Fibroblast of lung (primary cell): ENCODE results near the gene TTLL7. TPM values are rescaled to one million over a fixed set of nuclear protein-coding genes. Genes with fewer than 3 reads are reported as not detected.

Source experiments
- DNase-seq, 2 donors: peaks; one replicate each; pipeline versions ENCODE4 v3.0.0 to v3.0.0-alpha.2; 2010; ENCODE audit warnings: low read depth in 2 of 2
- H2AFZ ChIP-seq: 2 replicates; pipeline ENCODE4 v1.5.1; 2012; ENCODE audit warnings: low read length, control low read depth, inconsistent platforms
- H3K27ac ChIP-seq: 2 replicates; pipeline ENCODE4 v1.5.1; 2011; ENCODE audit warnings: low read length, control low read depth; ENCODE audit not compliant: insufficient read depth
- H3K27me3 ChIP-seq: 2 replicates; pipeline ENCODE4 v1.5.1; 2011; ENCODE audit warnings: mild to moderate bottlenecking, low read length; ENCODE audit not compliant: control insufficient read depth, insufficient read depth
- H3K36me3 ChIP-seq: 2 replicates; pipeline ENCODE4 v1.5.1; 2011; ENCODE audit warnings: low read length; ENCODE audit not compliant: control insufficient read depth, insufficient read depth
- H3K4me1 ChIP-seq: 2 replicates; pipeline ENCODE4 v1.5.1; 2011; ENCODE audit warnings: low read length; ENCODE audit not compliant: control insufficient read depth, insufficient read depth; ENCODE audit errors: extremely low read depth
- H3K4me2 ChIP-seq: 2 replicates; pipeline ENCODE4 v1.5.1; 2011; ENCODE audit warnings: low read length, control low read depth; ENCODE audit not compliant: insufficient read depth; ENCODE audit errors: extremely low read depth
- H3K4me3 ChIP-seq, 4 experiments: fragments of 200-600 bp in 1 of 4; sonication (generic) in 1 of 4; replicated peaks in 1 of 4; 2 replicates each; pipeline ENCODE4 v1.5.1; 2011 to 2016; ENCODE audit warnings: low read length in 4 of 4, low read depth in 3 of 4, mild to moderate bottlenecking in 3 of 4, control low read depth in 2 of 4, inconsistent platforms in 1 of 4, mixed read lengths in 1 of 4; ENCODE audit not compliant: insufficient read depth in 1 of 4; ENCODE audit errors: control extremely low read depth in 1 of 4
- H3K79me2 ChIP-seq: 2 replicates; pipeline ENCODE4 v1.5.1; 2012; ENCODE audit warnings: mild to moderate bottlenecking, low read length, inconsistent platforms; ENCODE audit not compliant: control insufficient read depth, insufficient read depth
- H3K9ac ChIP-seq: 2 replicates; pipeline ENCODE4 v1.5.1; 2011; ENCODE audit warnings: mild to moderate bottlenecking, low read length, control low read depth; ENCODE audit not compliant: insufficient read depth
- H3K9me3 ChIP-seq: 2 replicates; pipeline ENCODE4 v1.5.1; 2012; ENCODE audit warnings: low read depth, low read length; ENCODE audit not compliant: control insufficient read depth, insufficient read depth
- H4K20me1 ChIP-seq: 2 replicates; pipeline ENCODE4 v1.5.1; 2011; ENCODE audit warnings: low read length; ENCODE audit not compliant: control insufficient read depth, insufficient read depth; ENCODE audit errors: extremely low read depth
- EZH2 ChIP-seq: IDR thresholded peaks from 2 replicates; pipeline ENCODE4 v1.5.1; 2012; ENCODE audit warnings: low read length, control low read depth, mild to moderate bottlenecking; ENCODE audit errors: missing control alignments
- polyA plus RNA-seq, 2 donors: library from polyadenylated mRNA; depleted of rRNA in 1 of 2; stranded (reverse) in 1 of 2; unstranded in 1 of 2; fragments of >200 nt; gene quantifications; 2 replicates each; pipeline ENCODE4 v1.2.1, GENCODE V29; 2011 to 2012; ENCODE audit warnings: missing spikeins in 1 of 2
- total RNA-seq: library from RNA; depleted of rRNA; stranded (reverse); fragments of >200 nt; gene quantifications from 2 replicates; pipeline ENCODE4 v1.2.1, GENCODE V29; 2014
- TF ChIP-seq, protein P1 (sequence below), 2 donors: IDR thresholded peaks in 1 of 2; conservative IDR thresholded peaks in 1 of 2; 1 replicate in 1 of 2; 2 replicates in 1 of 2; pipeline ENCODE4 v1.5.1; 2011 to 2012; ENCODE audit warnings: low read length in 2 of 2, control low read depth in 1 of 2, inconsistent platforms in 1 of 2, low read depth in 1 of 2, mild to moderate bottlenecking in 1 of 2

Gene TTLL7
- total and polyA plus RNA-seq, 2 donors (not counting 1 experiment from before 2014, with no cell fraction given), result 14.4 to 19.8 TPM

DNA sequence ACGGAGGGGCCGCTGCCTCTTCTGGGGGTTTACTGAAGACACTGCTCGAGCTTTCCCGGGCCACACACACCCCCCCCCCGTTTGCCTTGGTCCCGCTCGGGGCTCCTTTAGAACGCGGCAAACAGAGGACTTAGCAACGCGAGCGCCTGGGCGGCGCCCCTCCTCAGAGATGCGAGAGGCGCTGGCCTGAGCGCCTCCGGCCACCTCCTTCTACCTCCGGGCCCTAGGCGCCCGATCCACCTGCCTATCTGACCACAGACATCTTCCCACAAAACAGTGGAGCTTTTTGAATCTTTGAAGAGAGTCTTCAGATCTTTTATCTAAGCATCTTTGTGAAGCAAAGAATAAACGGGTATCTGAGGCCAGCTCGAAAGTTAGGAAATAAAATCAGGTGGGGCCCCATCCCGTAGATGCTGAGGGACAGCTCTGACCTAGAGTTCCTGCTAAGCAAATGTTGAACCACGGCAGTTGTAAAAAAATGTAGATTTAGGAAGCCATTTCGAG, 436 bp upstream of the TTLL7 start:
- DNase-seq, result peak; percentile 75 to 76
- Histone ChIP-seq H3K79me2 (peaks cover 8% of the 10 kb centered on the region), H3K9ac (peak overlapping the region; percentile 97), H4K20me1 (no peaks in the 10 kb centered on the region), H3K36me3 (no peaks in the 10 kb centered on the region), H3K9me3 (no peaks in the 10 kb centered on the region), H3K27me3 (no peaks in the 10 kb centered on the region), H3K4me2 (peak overlapping the region; percentile 83), H3K4me1 (no peaks in the 10 kb centered on the region), H2AFZ (peak overlapping the region; percentile 84), H3K27ac (peak overlapping the region; percentile 96), H3K4me3 (peak overlapping the region; percentile 68 to 81 (median 76))
- no peak for TF ChIP-seq EZH2
- TF ChIP-seq, protein P1, sequence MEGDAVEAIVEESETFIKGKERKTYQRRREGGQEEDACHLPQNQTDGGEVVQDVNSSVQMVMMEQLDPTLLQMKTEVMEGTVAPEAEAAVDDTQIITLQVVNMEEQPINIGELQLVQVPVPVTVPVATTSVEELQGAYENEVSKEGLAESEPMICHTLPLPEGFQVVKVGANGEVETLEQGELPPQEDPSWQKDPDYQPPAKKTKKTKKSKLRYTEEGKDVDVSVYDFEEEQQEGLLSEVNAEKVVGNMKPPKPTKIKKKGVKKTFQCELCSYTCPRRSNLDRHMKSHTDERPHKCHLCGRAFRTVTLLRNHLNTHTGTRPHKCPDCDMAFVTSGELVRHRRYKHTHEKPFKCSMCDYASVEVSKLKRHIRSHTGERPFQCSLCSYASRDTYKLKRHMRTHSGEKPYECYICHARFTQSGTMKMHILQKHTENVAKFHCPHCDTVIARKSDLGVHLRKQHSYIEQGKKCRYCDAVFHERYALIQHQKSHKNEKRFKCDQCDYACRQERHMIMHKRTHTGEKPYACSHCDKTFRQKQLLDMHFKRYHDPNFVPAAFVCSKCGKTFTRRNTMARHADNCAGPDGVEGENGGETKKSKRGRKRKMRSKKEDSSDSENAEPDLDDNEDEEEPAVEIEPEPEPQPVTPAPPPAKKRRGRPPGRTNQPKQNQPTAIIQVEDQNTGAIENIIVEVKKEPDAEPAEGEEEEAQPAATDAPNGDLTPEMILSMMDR (conservative IDR thresholded peaks at IDR 0.05 in 1 of 2, IDR thresholded peaks at IDR 0.05 in 1 of 2; ENCODE audit: low read depth in 1 of 2, low read length in 2 of 2), result no peak

DNA sequence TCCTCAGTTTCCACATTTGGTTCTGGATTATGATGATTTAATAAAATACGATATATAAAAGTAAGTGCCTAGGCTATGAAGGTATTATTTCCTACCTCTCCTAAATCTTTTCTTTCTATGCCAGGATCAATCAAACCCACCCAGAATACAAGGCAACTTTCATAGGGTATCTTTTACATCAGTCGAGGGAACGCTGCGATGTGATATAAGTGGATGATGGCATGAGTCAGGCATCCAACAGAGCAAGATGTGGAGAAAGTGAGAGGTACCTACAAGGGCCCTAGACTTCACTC, 781 bp downstream of the TTLL7 start:
- Histone ChIP-seq H3K4me2 (peak overlapping the region; percentile 64), H4K20me1 (no peaks in the 10 kb centered on the region), H3K9me3 (no peaks in the 10 kb centered on the region), H2AFZ (peak overlapping the region; percentile 84), H3K36me3 (no peaks in the 10 kb centered on the region), H3K27ac (no peak overlapping the region), H3K4me3 (peak overlapping the region; percentile 68 to 81 (median 76)), H3K4me1 (no peaks in the 10 kb centered on the region), H3K79me2 (peaks cover 13% of the 10 kb centered on the region), H3K9ac (no peak overlapping the region), H3K27me3 (no peaks in the 10 kb centered on the region)
- no peak for TF ChIP-seq EZH2
- TF ChIP-seq, protein P1 (conservative IDR thresholded peaks at IDR 0.05 in 1 of 2, IDR thresholded peaks at IDR 0.05 in 1 of 2; ENCODE audit: low read depth in 1 of 2, low read length in 2 of 2), result no peak
- peak; percentile 9 to 50 for DNase-seq

DNA sequence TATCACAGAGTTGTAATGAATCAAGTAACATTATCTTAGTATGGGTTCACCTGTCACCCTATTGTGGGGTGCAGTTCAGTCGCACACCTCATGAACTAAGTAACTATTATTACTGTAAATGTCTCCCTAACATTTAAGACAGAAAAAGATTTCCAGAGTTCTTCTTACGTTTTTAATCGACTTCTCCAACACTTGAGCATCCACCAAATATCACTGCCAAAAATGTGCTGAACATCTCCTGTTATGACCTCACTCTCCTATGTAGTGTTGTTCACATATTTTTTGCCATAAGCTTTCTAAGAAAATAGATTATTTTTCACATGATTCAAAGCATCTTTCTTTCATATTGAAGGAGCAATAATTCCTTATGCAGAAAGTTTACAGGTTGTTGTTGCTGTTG, 1.3 kb downstream of the TTLL7 start:
- peaks cover 13% of the 10 kb centered on the region for H3K79me2 ChIP-seq
- no peak overlapping the region for H3K27ac ChIP-seq
- H4K20me1 ChIP-seq, result no peaks in the 10 kb centered on the region
- H3K9me3 ChIP-seq, result no peaks in the 10 kb centered on the region
- H3K27me3 ChIP-seq, result no peaks in the 10 kb centered on the region
- H3K4me1 ChIP-seq, result no peaks in the 10 kb centered on the region
- peak overlapping the region in 2 of 4 experiments; percentile 12 to 78 for H3K4me3 ChIP-seq
- H3K4me2 ChIP-seq, result peak overlapping the region; percentile 64
- DNase-seq, result no peak
- no peaks in the 10 kb centered on the region for H3K36me3 ChIP-seq
- TF ChIP-seq, protein P1 (conservative IDR thresholded peaks at IDR 0.05 in 1 of 2, IDR thresholded peaks at IDR 0.05 in 1 of 2; ENCODE audit: low read depth in 1 of 2, low read length in 2 of 2), result no peak
- no peak for TF ChIP-seq EZH2
- H3K9ac ChIP-seq, result no peak overlapping the region
- no peak overlapping the region for H2AFZ ChIP-seq
